IMR-90 (cell line): ENCODE data around the gene RAB9A. TPM values are rescaled to one million over a fixed set of nuclear protein-coding genes. Genes with fewer than 3 reads are reported as not detected.

Experiments used
- ATAC-seq: fragments of 200-7000 bp; cut with Tn5 transposase; 2 replicates; pipeline ENCODE4 v1.9.1; 2020; ENCODE audit warnings: low read depth, mild to moderate bottlenecking, moderate library complexity
- BruUV-seq: library from RNA; stranded (reverse); fragments of 400-500 nt; replicated peaks from 2 replicates; lab custom pipeline; 2021; lab: Mats Ljungman, UMichigan
- CTCF ChIA-PET: fragments of 300-600 bp; formaldehyde crosslinking; extraction: SDS; loops from one replicate; lab custom pipeline; 2021; ENCODE audit warnings: antibody characterized with exemption; lab: Yijun Ruan, JAX
- POLR2A ChIA-PET: fragments of 300-600 bp; sonication (Branson Sonifier 250); formaldehyde crosslinking; loops from one replicate; lab custom pipeline; 2022; ENCODE audit warnings: antibody characterized with exemption; ENCODE audit not compliant: unreplicated experiment; lab: Charles Lee
- DNase-seq: peaks from one replicate; pipeline ENCODE4 v3.0.0; 2013
- H2AFZ ChIP-seq: replicated peaks from 2 replicates; pipeline ENCODE3; 2013; ENCODE audit warnings: low read length, mild to moderate bottlenecking; ENCODE audit not compliant: poor library complexity
- H2AK5ac ChIP-seq: 2 replicates; pipeline ENCODE4 v1.6.1; 2013; ENCODE audit warnings: low read depth, low read length, inconsistent platforms
- H2AK9ac ChIP-seq: replicated peaks from 2 replicates; pipeline ENCODE3; 2013; ENCODE audit warnings: mild to moderate bottlenecking, low read depth, low read length, moderate library complexity; ENCODE audit not compliant: poor library complexity
- H2BK120ac ChIP-seq: 2 replicates; pipeline ENCODE4 v1.6.1; 2013; ENCODE audit warnings: low read depth, low read length, inconsistent platforms
- H2BK15ac ChIP-seq: 3 replicates; pipeline ENCODE4 v1.6.1; 2013; ENCODE audit warnings: low read depth, low read length, inconsistent platforms
- H2BK20ac ChIP-seq: 2 replicates; pipeline ENCODE4 v1.6.1; 2013; ENCODE audit warnings: low read depth, mild to moderate bottlenecking, inconsistent platforms, low read length, moderate library complexity
- H2BK5ac ChIP-seq: 2 replicates; pipeline ENCODE4 v1.6.1; 2013; ENCODE audit warnings: mild to moderate bottlenecking, low read depth, low read length, inconsistent platforms; ENCODE audit not compliant: poor library complexity, severe bottlenecking
- H3K14ac ChIP-seq: replicated peaks from 2 replicates; pipeline ENCODE4 v1.6.1; 2013; ENCODE audit warnings: low read depth, low read length, inconsistent platforms
- H3K18ac ChIP-seq: 2 replicates; pipeline ENCODE4 v1.6.1; 2013; ENCODE audit warnings: low read depth, low read length, control low read depth
- H3K23ac ChIP-seq: 2 replicates; pipeline ENCODE4 v1.6.1; 2013; ENCODE audit warnings: low read depth, low read length, inconsistent platforms
- H3K27ac ChIP-seq: 2 replicates; pipeline ENCODE4 v1.5.1; 2013; ENCODE audit warnings: mild to moderate bottlenecking, control low read depth, low read length; ENCODE audit not compliant: insufficient read depth
- H3K27me3 ChIP-seq: 2 replicates; pipeline ENCODE4 v1.6.1; 2013; ENCODE audit warnings: low read length; ENCODE audit not compliant: control insufficient read depth, insufficient read depth
- H3K36me3 ChIP-seq: 2 replicates; pipeline ENCODE4 v1.6.1; 2013; ENCODE audit warnings: low read length, mixed read lengths; ENCODE audit not compliant: control insufficient read depth, insufficient read depth
- H3K4ac ChIP-seq: 2 replicates; pipeline ENCODE4 v1.6.1; 2013; ENCODE audit warnings: low read depth, low read length, inconsistent platforms
- H3K4me1 ChIP-seq: 2 replicates; pipeline ENCODE4 v1.6.1; 2013; ENCODE audit warnings: low read length, mixed read lengths; ENCODE audit not compliant: control insufficient read depth, insufficient read depth
- H3K4me2 ChIP-seq: 2 replicates; pipeline ENCODE4 v1.6.1; 2013; ENCODE audit warnings: low read depth, mild to moderate bottlenecking, control low read depth, low read length, moderate library complexity
- H3K4me3 ChIP-seq: 2 replicates; pipeline ENCODE4 v1.5.1; 2013; ENCODE audit warnings: low read depth, mild to moderate bottlenecking, control low read depth, low read length, moderate library complexity; ENCODE audit not compliant: insufficient read depth
- H3K56ac ChIP-seq: 2 replicates; pipeline ENCODE4 v1.6.1; 2013; ENCODE audit warnings: low read length, inconsistent platforms; ENCODE audit not compliant: insufficient read depth; ENCODE audit errors: extremely low read depth
- H3K79me1 ChIP-seq, 2 experiments: 2 replicates each; pipeline ENCODE4 v1.6.1; 2013; ENCODE audit warnings: low read length in 2 of 2, inconsistent platforms in 1 of 2, low read depth in 1 of 2
- H3K9ac ChIP-seq: 2 replicates; pipeline ENCODE4 v1.6.1; 2013; ENCODE audit warnings: low read depth, low read length, control low read depth
- H3K9me1 ChIP-seq: 2 replicates; pipeline ENCODE4 v1.6.1; 2013; ENCODE audit warnings: low read length, inconsistent platforms; ENCODE audit not compliant: insufficient read depth
- H3K9me3 ChIP-seq: 2 replicates; pipeline ENCODE4 v1.6.1; 2013; ENCODE audit warnings: low read length; ENCODE audit not compliant: control insufficient read depth, insufficient read depth
- H4K20me1 ChIP-seq: 2 replicates; pipeline ENCODE4 v1.6.1; 2013; ENCODE audit warnings: low read length, inconsistent platforms; ENCODE audit not compliant: insufficient read depth
- H4K5ac ChIP-seq: 2 replicates; pipeline ENCODE4 v1.6.1; 2013; ENCODE audit warnings: mild to moderate bottlenecking, low read depth, low read length, control low read depth
- H4K8ac ChIP-seq, 2 experiments: 2 replicates each; pipeline ENCODE4 v1.6.1; 2013; ENCODE audit warnings: low read depth in 2 of 2, low read length in 2 of 2, control low read depth in 1 of 2, inconsistent platforms in 1 of 2
- H4K91ac ChIP-seq: 2 replicates; pipeline ENCODE4 v1.6.1; 2013; ENCODE audit warnings: low read depth, low read length, inconsistent platforms; ENCODE audit not compliant: insufficient read depth
- BHLHE40 ChIP-seq: fragments of 150-350 bp; IDR thresholded peaks from 2 replicates; pipeline ENCODE4 v1.6.1; 2016; ENCODE audit warnings: mild to moderate bottlenecking, low read depth, low read length
- CEBPB ChIP-seq: IDR thresholded peaks from 2 replicates; pipeline ENCODE4 v1.6.1; 2012; ENCODE audit warnings: low read depth, low read length, improper control_type of control experiment
- CHD1 ChIP-seq: IDR thresholded peaks from 2 replicates; pipeline ENCODE4 v1.6.1; 2012; ENCODE audit warnings: low read depth, low read length, improper control_type of control experiment
- FOS ChIP-seq: fragments of 150-350 bp; IDR thresholded peaks from 2 replicates; pipeline ENCODE4 v1.6.1; 2016; ENCODE audit warnings: low read depth, low read length
- MAFK ChIP-seq: IDR thresholded peaks from 2 replicates; pipeline ENCODE4 v1.6.1; 2012; ENCODE audit warnings: low read depth, low read length, improper control_type of control experiment
- MAZ ChIP-seq: IDR thresholded peaks from 2 replicates; pipeline ENCODE4 v1.6.1; 2012; ENCODE audit warnings: low read depth, mild to moderate bottlenecking, low read length, improper control_type of control experiment, moderate library complexity, borderline replicate concordance
- MXI1 ChIP-seq: IDR thresholded peaks from 2 replicates; pipeline ENCODE4 v1.6.1; 2012; ENCODE audit warnings: low read depth, mild to moderate bottlenecking, low read length, moderate library complexity, borderline replicate concordance
- NFE2L2 ChIP-seq: fragments of 150-350 bp; IDR thresholded peaks from 2 replicates; pipeline ENCODE4 v1.6.1; 2016; ENCODE audit warnings: low read depth, mild to moderate bottlenecking, low read length
- POLR2A ChIP-seq: IDR thresholded peaks from 2 replicates; pipeline ENCODE4 v1.6.1; 2012; ENCODE audit warnings: mild to moderate bottlenecking, low read depth, low read length
- RAD21 ChIP-seq: IDR thresholded peaks from 2 replicates; pipeline ENCODE4 v1.6.1; 2012; ENCODE audit warnings: low read length, improper control_type of control experiment
- RCOR1 ChIP-seq: IDR thresholded peaks from 2 replicates; pipeline ENCODE4 v1.6.1; 2012; ENCODE audit warnings: mild to moderate bottlenecking, low read length, improper control_type of control experiment; ENCODE audit not compliant: insufficient replicate concordance
- RFX5 ChIP-seq: IDR thresholded peaks from 2 replicates; pipeline ENCODE4 v1.8.0; 2012; ENCODE audit warnings: low read depth, mild to moderate bottlenecking, low read length, moderate library complexity
- SMC3 ChIP-seq: fragments of 150-350 bp; IDR thresholded peaks from 2 replicates; pipeline ENCODE4 v1.6.1; 2016; ENCODE audit warnings: low read depth, mild to moderate bottlenecking, antibody characterized with exemption, low read length, moderate library complexity
- USF2 ChIP-seq: fragments of 150-350 bp; IDR thresholded peaks from 2 replicates; pipeline ENCODE4 v1.6.1; 2017; ENCODE audit warnings: mild to moderate bottlenecking, antibody characterized with exemption, low read length, low read depth
- WGBS, 2 experiments: methylation state at CpG; one replicate each; pipeline versions ENCODE4 v1.1.5 to v1.1.7; 2013; ENCODE audit warnings: missing lambda C conversion rate in 2 of 2; ENCODE audit not compliant: insufficient read length in 1 of 2; ENCODE audit errors: extremely low coverage in 2 of 2; 5-methylcytosine and 5-hydroxymethylcytosine counted together
- dilution Hi-C: fragments of 300-500 bp; cut with HindIII; formaldehyde crosslinking; loops from one replicate; pipeline ENCODE4 v1.14.3; 2018; ENCODE audit warnings: low sequenced_read_pairs; ENCODE audit not compliant: unreplicated experiment
- in situ Hi-C: fragments of 300-500 bp; cut with MboI; formaldehyde crosslinking; loops from 3 replicates; pipeline ENCODE4 v1.14.3; 2019; ENCODE audit warnings: low sequenced_read_pairs, inconsistent platforms, mixed read lengths
- intact Hi-C: fragments of 100-400 bp; cut with micrococcal nuclease; formaldehyde crosslinking; loops from 2 replicates; pipeline ENCODE4 v1.10.0; 2022
- polyA plus RNA-seq, 3 experiments: library from polyadenylated mRNA; depleted of rRNA; stranded (reverse); fragments of >200 nt; gene quantifications; 2 replicates each; pipeline ENCODE4 v1.2.3, GENCODE V29; 2012; ENCODE audit warnings: low replicate concordance in 1 of 3
- total RNA-seq: library from RNA; depleted of rRNA; stranded (reverse); fragments of >200 nt; gene quantifications from 2 replicates; pipeline ENCODE4 v1.2.3, GENCODE V29; 2012
- TF ChIP-seq, protein P1 (sequence below): fragments of 150-350 bp; IDR thresholded peaks from 2 replicates; pipeline ENCODE4 v1.6.1; 2016; ENCODE audit warnings: low read depth, mild to moderate bottlenecking, low read length, moderate library complexity, borderline replicate concordance

RAB9A gene
- total and polyA plus RNA-seq, 2 of the 4 experiments (the other 2 are of a cell fraction): 15.8 to 22.3 TPM

- no peak overlapping the region for H3K18ac ChIP-seq
- H2BK120ac ChIP-seq: no peak overlapping the region
- no TSS peak for BruUV-seq
- no peak overlapping the region for H3K4me2 ChIP-seq
- H3K79me1 ChIP-seq: peaks cover 0 to 2% of the 10 kb centered on the region in 2 experiments; a peak in 2 of 4 replicates
- 73% methylated on average over 3 of the region's 6 CpGs; no CpG with 5 or more reads in 1 of the 2 experiments for WGBS, 2 experiments
- no peaks in the 10 kb centered on the region for H4K20me1 ChIP-seq
- H4K5ac ChIP-seq: no peak overlapping the region
- dilution Hi-C loops: no loop called here
- no peak overlapping the region for H2AFZ ChIP-seq
- no peaks in the 10 kb centered on the region for H3K4me1 ChIP-seq
- no peaks in the 10 kb centered on the region for H3K9me1 ChIP-seq
- H3K36me3 ChIP-seq: peaks cover 4% of the 10 kb centered on the region
- H4K91ac ChIP-seq: no peak overlapping the region
- H2BK20ac ChIP-seq: no peak overlapping the region
- H3K56ac ChIP-seq: no peak overlapping the region
- no peak overlapping the region for H2AK9ac ChIP-seq
- no peak overlapping the region for H2BK5ac ChIP-seq
- no peaks in the 10 kb centered on the region for H3K9me3 ChIP-seq
- in situ Hi-C loops: loop anchor here (10.0 to 25.0 kb wide), 2 partner anchors 227 to 779 kb away; no protein-coding TSS in a partner anchor
- no peak overlapping the region for H3K23ac ChIP-seq
- DNase-seq: no peak
- H2AK5ac ChIP-seq: no peak overlapping the region
- H3K9ac ChIP-seq: no peak overlapping the region
- intact Hi-C loops: loop anchor here (10.0 kb wide), 1 partner anchor 927 kb away; no protein-coding TSS in a partner anchor
- no peak overlapping the region for H3K27ac ChIP-seq
- no peak overlapping the region for H3K4me3 ChIP-seq
- ChIA-PET CTCF (no interaction called here), POLR2A (no interaction called here)
- H3K27me3 ChIP-seq: no peaks in the 10 kb centered on the region
- H3K4ac ChIP-seq: no peak overlapping the region
- no peak overlapping the region for H3K14ac ChIP-seq
- H4K8ac ChIP-seq: no peak overlapping the region
- TF ChIP-seq USF2 (no peak), CHD1 (no peak), CEBPB (no peak), MAFK (no peak), MXI1 (no peak), RCOR1 (no peak), MAZ (no peak), RAD21 (no peak), SMC3 (no peak), POLR2A (no peak), RFX5 (no peak), FOS (no peak), BHLHE40 (no peak), NFE2L2 (no peak)
- TF ChIP-seq, protein P1, sequence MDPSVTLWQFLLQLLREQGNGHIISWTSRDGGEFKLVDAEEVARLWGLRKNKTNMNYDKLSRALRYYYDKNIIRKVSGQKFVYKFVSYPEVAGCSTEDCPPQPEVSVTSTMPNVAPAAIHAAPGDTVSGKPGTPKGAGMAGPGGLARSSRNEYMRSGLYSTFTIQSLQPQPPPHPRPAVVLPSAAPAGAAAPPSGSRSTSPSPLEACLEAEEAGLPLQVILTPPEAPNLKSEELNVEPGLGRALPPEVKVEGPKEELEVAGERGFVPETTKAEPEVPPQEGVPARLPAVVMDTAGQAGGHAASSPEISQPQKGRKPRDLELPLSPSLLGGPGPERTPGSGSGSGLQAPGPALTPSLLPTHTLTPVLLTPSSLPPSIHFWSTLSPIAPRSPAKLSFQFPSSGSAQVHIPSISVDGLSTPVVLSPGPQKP: no peak
- H2BK15ac ChIP-seq: no peak overlapping the region
- ATAC-seq: no peak
Observed at GRCh38 chrX:13741695-13742094, 52.8 kb downstream of the RAB9A start.
